Liver (tissue), 3 donors: Measurements from ENCODE around the gene FSCN2.

Experiments used
- CTCF ChIP-seq: fragments of 150-350 bp; IDR thresholded peaks from 2 replicates; pipeline ENCODE4 v1.5.1; 2017; ENCODE audit warnings: improper control_type of control experiment, low read depth, low read length; ENCODE audit not compliant: missing input control
- GABPA ChIP-seq, 2 donors: IDR thresholded peaks in 1 of 2; conservative IDR thresholded peaks in 1 of 2; 2 replicates each; pipeline ENCODE4 v1.6.1; 2016; ENCODE audit warnings: antibody characterized with exemption in 2 of 2, mild to moderate bottlenecking in 1 of 2, moderate library complexity in 1 of 2
- REST ChIP-seq: IDR thresholded peaks from 2 replicates; pipeline ENCODE4 v1.6.1; 2016; ENCODE audit warnings: antibody characterized with exemption, mild to moderate bottlenecking
- TAF1 ChIP-seq: conservative IDR thresholded peaks from 2 replicates; pipeline ENCODE4 v1.6.1; 2016; ENCODE audit warnings: antibody characterized with exemption, mild to moderate bottlenecking
- donor health status: healthy.
- donor health status: healthy.

DNA sequence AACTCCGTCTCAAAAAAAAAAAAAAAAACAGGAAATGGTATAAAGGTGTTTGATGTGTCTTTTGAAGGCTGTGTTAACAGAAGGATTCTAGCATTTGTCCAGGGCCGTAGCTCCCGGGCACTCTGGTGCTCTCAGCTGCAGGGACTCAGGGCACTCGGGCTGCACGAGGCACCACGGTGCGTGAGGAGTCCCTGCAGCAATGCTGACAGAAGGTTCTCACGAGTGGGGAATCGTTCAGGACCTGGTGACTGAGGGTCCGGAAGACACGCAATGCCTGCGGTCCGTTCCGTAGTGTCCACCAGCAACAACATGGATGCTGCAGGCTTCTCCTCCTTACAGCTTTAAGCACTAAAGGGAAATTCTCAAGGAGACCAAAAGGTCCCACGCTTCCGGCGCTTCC lies 36.6 kb downstream of the FSCN2 start:
- TF ChIP-seq CTCF (no peak), GABPA (IDR thresholded peaks at IDR 0.05 in 1 of 2, conservative IDR thresholded peaks at IDR 0.05 in 1 of 2) (no peak), TAF1 (no peak), REST (no peak)
